Ramos (cell line): Measurements from ENCODE around the gene DISC1.

Experiments
- in situ Hi-C: fragments of 300-500 bp; cut with MboI; formaldehyde crosslinking; loops from one replicate; pipeline ENCODE4 v1.14.3; 2022; ENCODE audit warnings: low sequenced_read_pairs; ENCODE audit not compliant: unreplicated experiment

DISC1 gene

DNA sequence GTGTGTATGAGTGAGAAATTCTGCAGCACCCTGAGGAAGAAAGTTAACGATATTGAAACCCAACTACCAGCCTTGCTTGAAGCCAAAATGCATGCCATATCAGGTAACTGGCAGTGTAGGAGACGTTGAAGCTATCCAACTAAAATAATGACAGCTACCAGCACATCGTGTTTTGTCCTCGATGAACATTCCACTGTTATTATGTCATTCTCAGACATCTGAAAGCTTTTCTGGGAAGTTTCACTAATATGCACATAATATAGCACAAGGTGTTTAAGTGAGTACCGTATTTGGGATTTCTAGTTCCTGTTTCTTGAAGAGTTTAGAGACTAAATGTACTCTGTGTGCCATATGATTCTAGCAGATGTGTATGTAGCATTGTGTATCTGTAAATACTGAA lies 173.5 kb downstream of the DISC1 start:
- in situ Hi-C loops: no loop called here

- in situ Hi-C loops: no loop called here
Observed at GRCh38 chr1:231801042-231801585, 174.5 kb downstream of the DISC1 start.

DNA sequence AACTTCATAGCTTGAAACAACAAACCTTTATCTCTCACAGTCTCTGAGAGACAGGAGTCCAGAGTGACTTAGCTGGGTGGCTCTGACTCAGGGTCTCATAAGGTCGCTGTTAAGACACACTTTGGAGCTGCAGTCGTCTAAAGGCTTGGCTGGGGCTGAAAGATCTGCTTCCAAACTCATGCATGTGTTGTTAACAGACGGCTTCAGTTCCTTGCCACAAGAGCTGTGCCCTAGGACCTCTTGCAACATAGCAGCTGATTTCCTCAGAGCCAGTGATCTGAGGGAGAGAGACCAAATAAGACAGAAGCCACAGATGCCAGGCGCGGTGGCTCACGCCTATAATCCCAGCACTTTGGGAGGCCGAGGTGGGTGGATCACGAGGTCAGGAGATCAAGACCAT lies 176.8 kb downstream of the DISC1 start:
- in situ Hi-C loops: no loop called here

DNA sequence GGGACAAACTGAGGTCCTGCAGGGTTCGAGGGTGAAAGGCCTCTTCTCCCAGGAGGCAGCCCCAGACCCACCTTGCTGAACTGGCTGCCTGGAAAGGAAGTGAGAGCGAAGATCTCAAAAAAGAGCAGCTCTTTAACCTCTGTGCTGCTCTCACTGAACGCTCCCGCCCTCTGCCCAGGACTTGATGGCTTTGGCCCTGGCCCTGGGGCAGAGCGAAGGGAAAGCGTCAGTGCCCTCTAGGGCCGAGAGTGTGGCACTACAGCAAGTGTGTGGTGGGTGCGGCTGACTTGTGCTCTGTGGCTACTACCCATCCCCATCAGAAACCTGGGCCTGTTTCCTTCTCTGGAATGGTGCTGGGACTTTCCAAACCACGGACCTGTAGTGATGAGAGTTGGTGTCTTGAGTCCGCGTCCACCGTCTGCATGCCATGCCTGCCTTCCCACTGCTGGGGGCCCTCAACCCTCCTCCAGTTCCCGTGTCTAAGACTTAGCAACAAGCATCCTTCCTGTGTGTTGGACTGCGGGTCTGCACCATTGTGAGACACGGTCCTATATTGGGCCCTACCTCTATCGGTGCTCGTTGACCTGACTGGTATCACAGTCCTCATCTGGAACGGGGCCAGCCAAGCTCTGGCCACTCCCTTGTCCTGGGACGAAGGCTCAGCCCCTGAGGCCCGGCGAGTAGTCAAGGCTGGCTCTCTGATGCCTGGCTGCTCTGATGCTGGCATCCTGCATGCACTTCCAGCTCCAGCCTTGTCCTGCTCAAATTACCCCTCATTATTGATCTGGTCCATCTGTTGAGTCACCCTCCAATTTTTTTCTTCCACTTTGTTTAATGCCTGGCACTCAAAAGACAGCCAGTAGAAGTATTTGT lies 180.3 kb downstream of the DISC1 start:
- in situ Hi-C loops: no loop called here

- in situ Hi-C loops: no loop called here
Observed at GRCh38 chr1:231807541-231807940, 181.0 kb downstream of the DISC1 start.

DNA sequence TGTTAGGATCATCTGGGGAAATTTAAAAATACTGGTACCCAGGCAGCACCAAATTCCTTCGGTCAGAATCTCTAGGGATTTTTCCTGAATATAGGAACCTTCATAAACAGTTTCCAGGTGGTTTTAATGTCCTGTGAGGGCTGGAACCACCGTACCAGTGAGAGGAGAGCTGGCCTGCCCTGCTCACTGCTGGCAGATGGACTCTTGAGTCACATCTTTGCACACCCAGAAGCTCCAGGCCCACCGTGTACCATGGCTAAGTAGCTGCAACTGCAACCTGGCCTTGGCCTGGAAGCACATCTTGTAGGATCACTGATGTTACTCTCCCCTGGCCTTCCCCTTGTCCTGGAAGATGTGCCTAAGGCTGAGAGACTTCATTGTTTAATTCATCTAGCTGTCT lies 181.5 kb downstream of the DISC1 start:
- in situ Hi-C loops: no loop called here

- in situ Hi-C loops: no loop called here
Observed at GRCh38 chr1:231808990-231809389, 182.4 kb downstream of the DISC1 start.

DNA sequence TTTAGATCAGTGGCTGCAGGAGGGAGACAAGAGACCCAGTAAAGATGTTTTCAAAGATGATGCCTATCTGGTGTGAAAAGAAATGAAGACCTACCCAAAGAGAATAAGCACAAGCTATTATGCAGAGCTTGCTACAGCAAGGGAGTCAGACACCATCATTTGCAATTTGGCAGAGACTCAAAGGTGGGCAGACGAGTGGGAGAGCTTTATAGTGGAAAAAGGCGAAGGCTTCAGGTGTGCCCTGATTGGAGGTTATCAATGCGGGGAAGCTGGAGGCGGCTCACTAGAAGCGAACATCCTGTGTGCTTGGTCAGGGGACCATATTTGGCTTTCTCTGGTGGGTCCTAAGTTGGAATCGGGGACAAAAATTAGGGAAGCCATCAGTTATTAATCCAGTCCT lies 183.8 kb downstream of the DISC1 start:
- in situ Hi-C loops: no loop called here

DNA sequence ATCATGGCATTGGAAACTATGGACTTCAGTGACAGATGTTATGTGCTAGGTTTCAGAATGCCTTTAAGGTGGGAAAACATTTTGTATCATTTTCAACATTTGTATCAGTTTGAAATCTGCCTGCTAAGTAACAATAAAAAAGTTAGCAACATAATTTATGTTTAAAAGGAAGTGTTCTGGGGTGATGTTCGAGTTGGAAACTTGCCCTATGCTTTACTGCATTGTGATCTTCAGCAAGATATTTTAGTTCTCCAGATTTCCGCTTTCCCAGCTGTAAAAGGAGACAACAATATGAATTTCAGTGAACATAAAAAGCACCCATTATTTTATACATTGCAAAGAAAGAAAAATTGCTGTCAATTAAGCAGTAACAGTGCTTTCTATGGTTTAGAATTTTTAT lies 187.4 kb downstream of the DISC1 start:
- in situ Hi-C loops: no loop called here

DNA sequence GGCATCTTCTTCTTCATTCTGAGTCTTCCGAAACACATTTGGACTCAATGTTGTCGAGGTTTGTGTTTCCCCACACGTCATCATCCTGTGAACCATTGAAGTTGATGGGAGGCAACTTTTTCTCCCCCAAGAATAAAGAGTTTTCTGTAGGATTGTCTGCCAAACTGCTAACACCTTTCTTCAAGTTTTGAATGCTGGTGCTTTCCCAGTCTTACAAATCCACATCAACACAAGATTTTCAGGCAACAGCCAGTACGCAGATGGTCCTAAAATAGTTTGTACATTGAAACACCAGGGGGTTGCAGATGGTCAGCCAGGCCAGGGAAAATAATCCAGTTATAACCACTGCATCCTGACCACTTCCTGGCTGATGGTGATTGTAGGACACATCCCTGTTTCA lies 187.9 kb downstream of the DISC1 start:
- in situ Hi-C loops: no loop called here

GRCh38 chr1:231817801-231818200 lies 191.2 kb downstream of the DISC1 start:
- in situ Hi-C loops: no loop called here

GRCh38 chr1:231818337-231818736 lies 191.7 kb downstream of the DISC1 start:
- in situ Hi-C loops: no loop called here

DNA sequence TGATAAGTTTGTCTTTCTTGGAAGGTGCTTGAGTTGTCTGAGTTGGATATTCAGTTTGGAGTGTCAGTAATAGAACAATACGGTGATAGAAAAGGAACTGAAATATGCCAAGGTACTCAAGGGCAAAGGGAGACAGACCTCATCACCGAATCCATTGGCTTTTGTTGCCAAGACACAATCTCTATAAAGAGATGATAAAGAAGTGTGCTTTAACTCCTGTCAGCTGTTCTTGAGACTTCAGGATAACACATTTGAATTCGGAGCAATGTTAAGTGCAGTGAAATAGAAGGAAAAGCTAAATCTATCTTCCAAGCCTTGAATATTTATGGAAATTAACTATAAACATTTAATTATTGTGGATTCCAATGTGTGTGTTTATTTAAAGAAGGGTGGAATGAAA lies 194.7 kb downstream of the DISC1 start:
- in situ Hi-C loops: no loop called here

DNA sequence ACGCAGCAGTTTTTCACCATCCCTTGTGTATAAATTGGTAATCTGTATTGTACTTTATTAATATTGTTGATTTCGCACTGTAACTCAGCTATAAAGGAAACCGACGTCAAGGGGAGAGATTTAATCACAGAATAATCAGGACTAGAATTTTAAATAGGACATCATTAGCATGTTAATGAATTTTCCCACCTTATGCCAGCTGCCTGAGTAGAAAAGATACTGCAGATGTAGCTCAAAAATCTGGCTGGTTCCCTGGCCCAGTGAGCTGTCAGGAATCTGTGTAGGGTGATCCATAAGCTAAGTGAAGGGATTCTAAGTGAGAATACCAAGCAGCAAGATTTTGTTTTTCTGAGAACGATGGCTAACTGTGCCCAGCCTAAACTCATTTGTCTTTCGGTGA lies 195.5 kb downstream of the DISC1 start:
- in situ Hi-C loops: no loop called here

GRCh38 chr1:231826566-231826965 lies 200.0 kb downstream of the DISC1 start:
- in situ Hi-C loops: no loop called here

- in situ Hi-C loops: no loop called here
Observed at GRCh38 chr1:231827337-231828105, 200.9 kb downstream of the DISC1 start.

- in situ Hi-C loops: no loop called here
Observed at GRCh38 chr1:231828182-231828920, 201.8 kb downstream of the DISC1 start.

DNA sequence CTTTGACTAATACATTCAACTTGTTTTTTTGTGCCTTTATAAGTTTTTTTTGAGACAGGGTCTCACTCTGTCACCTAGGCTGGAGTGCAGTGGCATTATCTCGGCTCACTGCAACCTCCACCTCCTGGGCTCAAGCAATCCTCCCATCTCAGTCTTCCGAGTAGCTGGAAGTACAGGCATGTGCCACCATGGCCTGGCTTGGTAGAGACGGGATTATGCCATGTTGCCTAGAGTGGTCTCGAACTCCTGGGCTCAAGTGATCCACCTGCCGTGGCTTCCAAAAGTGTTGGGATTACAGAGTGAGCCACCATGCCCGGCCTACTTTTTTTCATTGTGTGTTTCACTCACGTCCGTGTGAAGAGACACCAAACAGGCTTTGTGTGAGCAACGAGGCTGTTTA lies 202.7 kb downstream of the DISC1 start:
- in situ Hi-C loops: no loop called here

- in situ Hi-C loops: no loop called here
Observed at GRCh38 chr1:231836227-231836893, 209.8 kb downstream of the DISC1 start.

- in situ Hi-C loops: no loop called here
Observed at GRCh38 chr1:231838521-231838920, 211.9 kb downstream of the DISC1 start.
